KBM-7 (cell line): ENCODE results near the gene AFDN.
A peak's percentile ranks its signal among the peaks of the same experiment; 100 is the strongest.

Source experiments
- DNase-seq: peaks from one replicate; pipeline ENCODE4 v3.0.0-alpha.2; 2015
- in situ Hi-C: fragments of 300-500 bp; cut with MboI; formaldehyde crosslinking; loops from 2 replicates; pipeline ENCODE4 v1.14.3; 2020; ENCODE audit warnings: low sequenced_read_pairs, low pct_unique_long_range_greater_than_20kb, mixed read lengths

The AFDN gene

DNA sequence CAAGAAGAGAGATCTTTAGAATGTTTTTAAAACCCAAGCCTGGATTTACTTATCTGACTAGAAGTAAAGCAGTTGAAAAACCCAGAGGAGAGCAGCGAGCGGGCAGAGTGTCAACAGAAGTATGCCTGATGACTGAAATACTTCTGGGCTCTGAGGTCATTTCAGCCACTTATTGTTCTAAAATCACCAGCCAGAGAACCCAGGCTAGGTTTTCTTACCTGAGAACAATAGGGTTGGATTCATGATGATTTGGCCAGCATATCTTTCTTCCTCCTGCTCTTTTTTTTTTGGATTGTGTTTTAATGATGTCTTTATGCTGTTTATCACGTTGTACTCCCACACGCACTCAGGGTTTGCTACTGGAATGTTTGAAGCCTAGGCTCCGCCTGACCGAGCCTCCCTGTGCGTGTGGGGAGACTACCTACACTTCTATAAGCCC is 107.7 kb downstream of the AFDN start:
- DNase-seq, result no peak
- in situ Hi-C loops, result no loop called here

DNA sequence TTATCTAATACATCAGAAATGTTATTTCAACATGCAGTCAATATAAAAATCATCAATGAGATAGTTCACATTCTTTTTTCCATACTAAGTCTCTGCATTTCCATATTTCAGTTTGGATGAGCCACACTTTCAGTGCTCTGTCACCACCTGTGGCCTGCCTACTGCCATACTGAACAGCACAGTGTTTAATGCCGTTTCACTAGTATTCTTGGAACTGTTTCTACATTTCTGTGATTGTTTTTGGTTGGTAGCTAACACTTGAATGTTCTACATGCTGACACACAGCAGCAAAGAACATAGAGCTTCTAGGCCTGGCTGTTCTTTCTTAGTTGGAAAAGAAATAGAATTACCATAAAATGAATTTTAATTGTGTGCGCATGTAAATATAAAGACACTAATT is 109.3 kb downstream of the AFDN start:
- in situ Hi-C loops, result no loop called here
- no peak for DNase-seq

DNA sequence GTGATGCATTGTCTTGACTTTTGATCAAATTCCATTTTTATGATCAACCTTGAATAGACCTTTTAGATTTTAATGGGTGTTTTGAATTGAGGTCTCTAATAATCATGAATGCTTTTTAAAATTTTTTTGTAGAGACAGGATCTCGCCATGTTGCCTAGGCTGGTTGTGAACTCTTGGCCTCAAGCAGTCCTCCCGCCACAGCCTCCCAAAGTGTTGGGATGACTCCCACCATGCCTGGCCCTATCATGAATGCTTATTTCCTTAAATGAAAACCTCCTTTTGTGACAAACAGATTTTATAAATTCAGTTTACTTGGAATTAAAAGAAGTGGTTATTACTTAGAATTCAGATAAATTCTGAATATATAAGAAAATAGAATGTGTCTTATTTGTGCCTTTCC is 110.6 kb downstream of the AFDN start:
- in situ Hi-C loops, result no loop called here
- DNase-seq, result no peak

DNA sequence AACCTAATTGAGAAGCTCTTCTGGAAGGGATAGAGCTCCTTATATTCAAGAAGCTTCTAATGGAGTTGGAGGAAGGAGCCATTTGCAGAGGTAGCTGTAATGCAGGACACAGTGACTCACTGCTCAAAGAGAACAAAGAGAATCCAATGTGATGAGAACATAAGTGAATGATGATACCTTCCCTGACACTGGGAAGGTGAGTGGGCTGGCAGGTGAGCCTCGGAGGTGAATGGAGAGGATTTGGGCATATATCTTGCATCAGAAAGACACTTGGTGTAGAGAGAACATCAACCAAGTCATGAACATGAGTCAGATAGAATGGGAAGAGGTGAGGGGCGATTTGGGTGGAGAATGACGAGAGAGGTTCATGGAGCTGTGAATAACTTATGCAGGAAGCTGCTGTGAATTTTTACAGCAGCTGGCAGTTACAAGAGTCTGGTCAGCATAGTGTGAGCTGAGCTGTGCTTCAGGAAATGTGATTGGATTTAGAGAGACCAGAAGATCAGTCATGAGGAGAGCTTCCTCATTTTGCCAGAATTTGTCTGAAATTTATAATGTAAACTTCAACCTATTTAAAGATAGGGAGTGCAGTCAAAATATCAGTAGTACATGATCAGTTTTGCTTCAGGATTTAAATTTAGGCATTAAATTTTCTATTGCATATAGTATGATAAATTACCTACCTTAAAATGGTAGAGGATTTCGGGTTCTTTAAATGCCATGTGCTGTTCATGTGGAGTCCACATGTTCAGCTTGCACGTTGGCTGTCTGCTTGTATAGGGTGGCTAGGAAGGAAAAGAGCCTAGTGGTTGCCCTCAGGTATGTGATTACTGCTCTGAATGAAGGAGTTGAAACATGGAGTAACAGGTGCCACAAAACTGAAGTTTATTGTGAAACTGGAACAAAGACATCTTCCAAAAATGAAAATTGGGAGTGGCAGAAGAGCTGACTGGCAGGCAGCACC is 111.5 kb downstream of the AFDN start:
- in situ Hi-C loops, result no loop called here
- DNase-seq, result peak; percentile 85

DNA sequence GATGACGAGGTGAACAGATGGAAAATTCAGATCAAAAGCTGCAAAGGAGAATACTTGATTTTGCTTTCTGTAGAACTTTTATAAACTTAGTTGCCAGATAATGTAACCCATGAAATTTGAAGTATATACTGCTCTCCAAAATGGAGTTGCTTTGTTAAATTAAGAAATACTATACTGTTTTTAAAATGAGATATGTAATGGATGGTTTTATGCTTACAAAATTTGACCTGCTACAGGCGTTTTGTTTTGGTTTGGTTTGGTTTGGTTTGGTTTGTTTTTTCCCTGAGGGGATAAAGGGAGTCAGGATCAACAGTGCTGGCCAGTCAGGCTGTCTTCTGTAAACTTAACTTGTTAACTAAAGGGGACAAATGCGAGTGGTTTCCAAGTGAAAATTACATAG is 115.1 kb downstream of the AFDN start:
- no peak for DNase-seq
- in situ Hi-C loops, result no loop called here

DNA sequence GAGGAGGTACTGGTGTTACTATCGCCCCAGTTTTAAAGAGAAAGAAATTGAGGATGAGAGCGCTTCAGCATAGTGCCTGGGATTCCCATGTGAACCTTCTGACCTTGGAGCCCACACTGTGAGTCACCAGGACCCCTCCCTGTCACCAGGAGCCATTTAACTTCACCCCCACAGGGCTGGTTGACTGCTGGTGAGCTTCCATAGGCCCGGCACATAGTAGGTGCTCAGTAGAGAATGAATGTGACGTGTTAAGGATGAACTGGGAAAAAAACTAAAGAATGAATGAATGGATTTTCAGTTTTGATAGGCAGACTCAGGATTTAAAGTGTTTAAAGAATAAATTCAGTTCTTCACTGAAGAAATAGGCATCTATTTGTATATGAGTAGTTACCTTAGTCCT is 117.4 kb downstream of the AFDN start:
- no peak for DNase-seq
- in situ Hi-C loops, result no loop called here

DNA sequence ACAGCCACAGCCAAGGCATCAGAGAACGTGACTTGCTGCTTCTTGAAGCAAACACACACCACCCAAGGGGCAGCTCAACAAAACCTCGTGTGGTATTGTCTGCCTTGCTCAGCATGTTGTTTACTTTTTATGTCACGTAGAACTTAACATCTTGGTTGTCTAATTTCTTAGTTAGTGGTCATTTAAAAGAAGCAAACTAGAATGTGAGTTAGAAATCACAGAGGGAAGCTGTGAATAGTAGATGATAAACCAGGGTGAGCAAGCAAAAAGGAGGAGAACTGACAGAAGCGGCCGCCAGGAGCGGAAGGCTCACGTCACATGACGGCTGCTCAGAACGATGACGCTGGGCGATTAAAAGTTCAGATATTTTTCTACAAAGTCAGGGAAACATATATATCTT is 119.3 kb downstream of the AFDN start:
- in situ Hi-C loops, result no loop called here
- DNase-seq, result no peak

DNA sequence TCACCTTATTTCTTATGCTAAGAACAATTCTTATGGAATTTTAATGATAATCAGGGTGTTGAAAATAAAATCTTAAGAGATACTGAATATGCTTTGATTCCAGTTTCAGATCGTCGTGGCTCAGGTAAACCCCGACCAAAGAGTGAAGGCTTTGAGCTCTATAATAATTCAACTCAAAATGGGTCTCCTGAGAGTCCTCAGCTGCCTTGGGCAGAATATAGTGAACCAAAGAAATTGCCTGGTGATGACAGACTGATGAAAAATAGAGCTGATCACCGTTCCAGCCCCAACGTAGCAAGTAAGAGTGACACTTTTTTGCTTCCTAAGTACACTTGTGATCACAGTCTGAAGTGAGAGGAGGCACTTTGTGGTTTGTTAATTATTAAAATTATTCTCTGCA is 119.9 kb downstream of the AFDN start:
- DNase-seq, result no peak
- in situ Hi-C loops, result no loop called here

DNA sequence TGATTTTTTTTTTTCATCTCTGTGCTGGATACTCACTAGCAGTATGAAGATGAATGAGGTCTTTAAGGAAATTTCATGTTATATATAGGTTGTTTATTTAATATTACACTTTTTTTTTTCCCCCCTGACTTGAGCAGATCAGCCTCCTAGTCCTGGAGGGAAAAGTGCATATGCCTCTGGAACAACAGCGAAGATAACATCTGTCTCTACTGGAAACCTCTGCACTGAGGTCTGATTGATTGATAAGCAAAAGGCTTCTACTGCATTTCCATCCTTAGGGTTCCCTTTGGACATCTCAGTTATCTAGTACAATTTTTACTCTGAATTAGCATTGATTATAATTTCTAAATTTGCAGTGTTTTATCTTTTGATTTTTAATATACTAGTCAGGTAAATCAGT is 121.0 kb downstream of the AFDN start:
- in situ Hi-C loops, result no loop called here
- DNase-seq, result no peak

DNA sequence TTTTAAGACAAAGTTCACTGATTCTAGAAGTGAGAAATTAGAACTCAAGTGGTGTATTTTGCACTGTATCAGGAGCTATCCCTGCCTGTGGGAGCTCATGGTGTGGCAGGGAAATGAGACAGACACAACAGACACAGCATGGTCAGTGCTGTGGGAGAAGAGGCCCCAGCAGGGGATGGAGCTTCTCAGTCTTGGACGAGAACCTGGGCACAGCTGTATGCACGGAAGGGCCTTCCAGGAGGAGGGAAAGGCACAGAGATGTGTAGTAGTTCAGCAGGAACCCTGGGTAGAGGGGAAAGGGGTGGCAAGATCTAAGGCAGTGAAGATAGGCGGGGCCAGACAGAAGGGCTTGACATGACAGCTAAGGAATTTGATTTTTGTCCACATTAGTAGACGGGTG is 122.0 kb downstream of the AFDN start:
- in situ Hi-C loops, result no loop called here
- no peak for DNase-seq

DNA sequence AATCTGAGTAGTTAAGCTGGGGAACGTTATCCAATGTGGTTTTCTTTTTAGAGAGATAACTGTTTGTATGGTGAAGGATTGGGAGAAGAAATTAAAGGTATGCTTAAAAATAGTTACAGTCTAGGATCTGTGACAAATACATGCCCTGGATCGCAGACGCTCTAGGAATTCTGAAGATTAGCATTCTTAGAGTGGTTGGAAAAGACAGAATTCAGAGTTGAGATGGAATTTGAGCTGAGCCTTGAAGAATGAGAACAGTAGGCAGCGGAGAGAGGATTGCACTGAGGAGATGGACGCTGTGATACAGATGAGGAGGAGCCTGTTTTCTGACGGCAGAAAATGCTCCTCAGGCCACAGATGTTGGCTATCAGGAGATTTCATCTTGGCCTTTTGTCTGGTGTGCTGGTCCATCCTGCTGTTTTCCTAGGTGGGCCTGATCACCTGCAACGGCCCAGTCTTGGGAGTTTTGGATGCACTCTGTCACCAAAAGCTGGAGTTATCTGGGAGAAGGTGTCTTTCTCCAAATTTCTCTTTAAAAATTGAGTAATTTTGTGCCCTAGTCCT is 122.5 kb downstream of the AFDN start:
- no peak for DNase-seq

DNA sequence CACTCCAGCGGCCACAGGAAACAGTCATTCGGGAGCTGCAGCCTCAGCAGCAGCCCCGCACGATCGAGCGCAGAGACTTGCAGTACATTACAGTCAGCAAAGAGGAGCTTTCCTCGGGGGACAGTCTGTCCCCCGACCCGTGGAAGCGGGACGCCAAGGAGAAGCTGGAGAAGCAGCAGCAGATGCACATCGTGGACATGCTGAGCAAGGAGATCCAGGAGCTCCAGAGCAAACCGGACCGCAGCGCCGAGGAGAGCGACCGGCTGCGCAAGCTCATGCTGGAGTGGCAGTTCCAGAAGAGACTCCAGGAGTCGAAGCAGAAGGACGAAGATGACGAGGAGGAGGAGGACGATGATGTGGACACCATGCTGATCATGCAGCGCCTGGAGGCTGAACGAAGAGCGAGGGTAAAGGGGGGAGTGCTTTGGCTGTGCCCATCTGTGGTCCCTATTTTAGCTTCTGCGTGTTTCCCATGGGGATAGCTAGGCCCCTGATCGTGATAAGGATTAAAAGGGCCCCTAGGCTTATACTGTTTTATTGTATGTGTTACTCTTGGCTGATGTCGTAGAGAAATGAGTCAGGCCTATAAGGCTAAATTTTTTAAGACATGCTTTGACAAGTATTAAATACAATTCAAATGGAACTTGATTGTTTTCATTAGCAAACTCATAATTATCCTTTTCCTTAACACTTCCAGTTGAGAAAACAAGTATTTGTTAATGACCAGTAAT is 125.2 kb downstream of the AFDN start:
- in situ Hi-C loops, result no loop called here
- DNase-seq, result no peak

More for the DNA sequence above, 122.5 kb downstream of the AFDN start:
- in situ Hi-C loops, result no loop called here

DNA sequence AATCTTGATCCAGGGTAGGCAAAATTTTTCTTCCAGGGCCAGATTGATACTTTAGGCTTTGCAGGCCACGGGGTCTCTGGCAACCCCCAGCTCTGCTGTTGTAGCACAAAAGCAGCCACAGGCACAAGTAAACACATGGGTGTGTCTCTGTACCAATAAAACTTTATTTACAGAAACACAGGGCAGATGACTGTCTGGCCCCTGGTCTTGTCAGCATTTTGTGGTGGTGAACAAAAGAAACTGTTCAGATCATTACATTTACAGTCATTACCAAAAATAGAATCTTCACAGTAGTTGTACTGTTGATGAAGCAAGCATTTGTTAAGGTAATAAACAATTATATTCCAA is 125.8 kb downstream of the AFDN start:
- DNase-seq, result no peak
- in situ Hi-C loops, result no loop called here

DNA sequence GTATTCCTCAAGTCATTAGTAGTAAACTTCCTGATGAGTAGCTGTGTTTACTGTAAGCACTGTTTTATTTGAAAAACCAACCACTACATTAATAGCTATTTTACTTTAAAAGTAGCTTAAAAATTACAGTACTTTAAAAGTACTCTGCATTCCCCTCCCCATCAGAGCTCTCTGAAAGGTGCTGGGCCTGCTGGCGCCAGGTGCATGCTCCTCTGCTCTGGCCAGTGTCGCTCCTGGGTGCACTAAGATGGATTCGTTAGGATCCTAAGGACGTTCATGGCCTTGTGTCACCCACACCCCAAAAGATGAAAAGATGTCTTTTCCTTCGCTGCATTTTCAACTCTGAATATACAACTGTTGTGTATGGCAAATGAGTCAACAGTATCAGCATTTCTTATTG is 126.8 kb downstream of the AFDN start:
- no peak for DNase-seq
- in situ Hi-C loops, result no loop called here

DNA sequence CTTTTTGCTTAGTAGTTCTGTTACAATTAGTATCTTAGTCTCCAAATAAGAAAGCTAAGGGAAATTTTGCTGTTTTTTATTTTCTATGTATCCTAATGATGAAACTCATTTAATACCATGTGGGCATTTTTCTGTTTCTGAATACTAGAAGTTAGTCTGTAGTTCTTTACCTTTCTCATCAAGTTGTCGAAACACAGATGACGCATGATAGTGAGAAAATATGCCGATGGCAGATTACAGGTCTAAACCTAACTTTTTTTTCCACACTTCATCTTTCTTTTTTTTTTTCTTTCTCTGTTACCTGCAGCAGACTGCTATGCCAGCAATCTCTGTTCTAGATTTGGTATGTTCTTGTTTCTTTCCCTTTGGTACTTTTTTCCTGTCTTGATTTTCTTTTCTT is 127.4 kb downstream of the AFDN start:
- in situ Hi-C loops, result no loop called here
- no peak for DNase-seq

DNA sequence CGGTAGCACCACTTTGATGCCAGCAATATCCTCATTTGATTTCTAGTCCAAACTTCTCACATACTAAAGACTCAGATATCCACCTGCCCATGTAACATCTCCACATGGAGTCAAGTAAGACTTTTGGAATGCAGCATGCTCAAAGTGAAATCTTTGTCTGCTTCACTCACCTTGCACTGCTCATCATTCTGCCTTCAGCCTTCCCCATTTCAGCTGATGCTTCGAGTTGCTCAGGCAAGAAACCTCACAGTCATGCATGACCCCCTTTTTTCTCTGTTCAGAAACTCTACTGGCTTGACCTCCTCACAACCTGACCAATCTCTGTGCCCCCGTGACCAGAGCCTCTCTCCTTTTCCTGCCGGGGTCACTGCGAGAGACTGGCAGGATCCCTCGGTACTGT is 129.8 kb downstream of the AFDN start:
- DNase-seq, result no peak
- in situ Hi-C loops, result no loop called here

DNA sequence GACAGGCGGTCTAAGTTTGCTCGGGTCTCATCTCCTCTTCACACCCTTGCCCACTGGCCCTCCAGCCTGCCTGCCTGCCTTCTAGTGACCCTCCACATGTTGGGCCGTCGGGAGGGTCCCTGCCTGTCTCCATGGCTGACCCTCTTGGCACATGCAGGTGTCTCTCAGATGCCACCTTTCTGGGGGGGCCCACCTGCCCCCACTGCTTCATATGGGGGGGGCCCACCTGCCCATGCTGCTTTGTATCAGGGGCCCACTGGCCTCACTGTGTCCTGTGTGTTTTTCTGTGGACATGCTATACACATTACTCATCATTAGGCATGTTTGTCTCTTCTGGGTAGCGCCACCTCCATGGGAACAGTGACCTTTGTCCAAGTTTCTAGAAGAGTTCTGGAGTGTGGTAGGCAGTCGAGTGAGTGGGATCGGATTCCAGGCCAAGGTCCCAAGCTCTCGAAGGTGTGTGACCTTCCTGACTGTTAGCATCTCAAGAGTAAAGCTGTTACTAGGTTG is 130.3 kb downstream of the AFDN start:
- no peak for DNase-seq
- in situ Hi-C loops, result no loop called here

DNA sequence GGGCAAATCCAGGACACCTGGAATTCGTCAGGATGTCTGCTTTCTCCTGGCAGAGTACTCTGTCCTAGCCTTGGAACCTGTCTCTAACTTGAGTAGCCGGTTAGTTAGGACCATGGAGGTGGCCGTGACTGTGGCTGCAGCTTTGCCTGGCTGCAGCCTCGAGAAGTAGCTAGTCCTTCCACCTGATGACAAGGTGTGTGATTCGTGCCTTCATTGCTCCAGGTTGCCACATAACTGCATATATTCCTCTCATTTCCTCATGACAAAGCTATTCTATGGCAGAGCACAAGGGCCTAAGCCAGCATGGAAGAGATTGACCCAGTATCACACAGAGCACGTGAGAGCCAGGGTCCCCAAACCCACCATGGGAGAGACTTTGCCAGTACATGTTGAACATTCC is 130.9 kb downstream of the AFDN start:
- DNase-seq, result no peak
- in situ Hi-C loops, result no loop called here

DNA sequence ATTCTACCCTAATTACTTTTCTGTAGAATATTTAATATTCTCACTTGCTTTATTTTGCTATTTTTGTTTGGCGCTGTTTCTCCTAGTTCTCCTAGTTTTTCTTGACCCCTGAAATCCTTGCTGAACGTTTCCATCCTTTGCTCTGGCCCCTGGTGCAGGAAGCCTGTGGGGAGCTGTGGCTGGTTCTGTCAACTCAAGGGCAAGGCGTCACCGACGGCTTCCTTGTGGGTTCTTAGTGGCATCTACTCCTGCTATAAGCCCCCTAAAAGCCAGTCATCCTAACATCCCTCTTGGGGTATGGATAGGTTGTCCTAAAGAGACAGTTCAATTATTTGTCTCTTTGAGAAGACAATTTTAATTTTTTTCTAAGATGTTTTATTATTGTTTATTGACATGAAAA is 133.9 kb downstream of the AFDN start:
- in situ Hi-C loops, result no loop called here
- DNase-seq, result no peak

DNA sequence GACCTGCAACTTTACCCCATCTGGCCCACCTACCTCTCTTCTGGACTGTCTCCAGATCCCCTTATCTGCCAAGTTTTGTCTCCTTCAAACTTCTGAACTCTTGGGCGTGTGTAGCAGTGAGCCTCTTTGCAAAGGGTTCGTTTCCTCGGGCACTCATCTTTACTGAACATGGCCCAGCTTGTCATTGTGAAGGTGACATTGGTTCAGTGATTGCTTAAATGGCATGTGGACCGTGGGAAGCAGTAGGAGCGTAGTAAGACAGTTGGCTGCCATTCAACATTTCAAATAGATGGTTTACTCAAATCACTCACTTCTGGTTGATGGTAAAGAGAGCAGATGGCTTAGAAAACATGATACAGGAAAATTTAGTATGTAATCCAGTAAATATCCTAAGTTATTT is 136.0 kb downstream of the AFDN start:
- in situ Hi-C loops, result no loop called here
- no peak for DNase-seq
